ENCODE results near the gene GNPDA1. TPM values are rescaled to one million over a fixed set of nuclear protein-coding genes. Genes with fewer than 3 reads are reported as not detected.

GNPDA1 gene
- total RNA-seq, 6 donors from 2014 or later: 21.6 to 37.5 (median 31.7) TPM

- Histone ChIP-seq H3K27ac (peak overlapping the region; percentile 39 to 79 (median 64)), H3K36me3 (peaks cover 0 to 7% (median 0%) of the 10 kb centered on the region in 4 donors), H3K4me1 (peaks cover 29 to 49% (median 33%) of the 10 kb centered on the region in 4 donors), H3K9me3 (no peaks in the 10 kb centered on the region), H3K4me3 (no peak overlapping the region), H3K27me3 (no peaks in the 10 kb centered on the region)
- 34 to 39% methylated on average over 6 of the region's 6 CpGs for WGBS, 2 donors
- DNase-seq: peak in 1 of 2 donors; percentile 46
- TF ChIP-seq POLR2AphosphoS5 (IDR thresholded peaks at IDR 0.05) (peak in 1 of 2 donors; percentile 9), POLR2A (IDR thresholded peaks at IDR 0.05) (peak in 1 of 4 donors; percentile 15), EP300 (IDR thresholded peaks at IDR 0.05) (no peak)
- TF ChIP-seq, protein P1, sequence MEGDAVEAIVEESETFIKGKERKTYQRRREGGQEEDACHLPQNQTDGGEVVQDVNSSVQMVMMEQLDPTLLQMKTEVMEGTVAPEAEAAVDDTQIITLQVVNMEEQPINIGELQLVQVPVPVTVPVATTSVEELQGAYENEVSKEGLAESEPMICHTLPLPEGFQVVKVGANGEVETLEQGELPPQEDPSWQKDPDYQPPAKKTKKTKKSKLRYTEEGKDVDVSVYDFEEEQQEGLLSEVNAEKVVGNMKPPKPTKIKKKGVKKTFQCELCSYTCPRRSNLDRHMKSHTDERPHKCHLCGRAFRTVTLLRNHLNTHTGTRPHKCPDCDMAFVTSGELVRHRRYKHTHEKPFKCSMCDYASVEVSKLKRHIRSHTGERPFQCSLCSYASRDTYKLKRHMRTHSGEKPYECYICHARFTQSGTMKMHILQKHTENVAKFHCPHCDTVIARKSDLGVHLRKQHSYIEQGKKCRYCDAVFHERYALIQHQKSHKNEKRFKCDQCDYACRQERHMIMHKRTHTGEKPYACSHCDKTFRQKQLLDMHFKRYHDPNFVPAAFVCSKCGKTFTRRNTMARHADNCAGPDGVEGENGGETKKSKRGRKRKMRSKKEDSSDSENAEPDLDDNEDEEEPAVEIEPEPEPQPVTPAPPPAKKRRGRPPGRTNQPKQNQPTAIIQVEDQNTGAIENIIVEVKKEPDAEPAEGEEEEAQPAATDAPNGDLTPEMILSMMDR (IDR thresholded peaks at IDR 0.05): no peak
- ATAC-seq (ENCODE audit: low FRiP score in 2 of 2): peak in 1 of 2 donors; percentile 37
Observed at GRCh38 chr5:142015781-142016533, 3.1 kb upstream of the GNPDA1 start.

DNA sequence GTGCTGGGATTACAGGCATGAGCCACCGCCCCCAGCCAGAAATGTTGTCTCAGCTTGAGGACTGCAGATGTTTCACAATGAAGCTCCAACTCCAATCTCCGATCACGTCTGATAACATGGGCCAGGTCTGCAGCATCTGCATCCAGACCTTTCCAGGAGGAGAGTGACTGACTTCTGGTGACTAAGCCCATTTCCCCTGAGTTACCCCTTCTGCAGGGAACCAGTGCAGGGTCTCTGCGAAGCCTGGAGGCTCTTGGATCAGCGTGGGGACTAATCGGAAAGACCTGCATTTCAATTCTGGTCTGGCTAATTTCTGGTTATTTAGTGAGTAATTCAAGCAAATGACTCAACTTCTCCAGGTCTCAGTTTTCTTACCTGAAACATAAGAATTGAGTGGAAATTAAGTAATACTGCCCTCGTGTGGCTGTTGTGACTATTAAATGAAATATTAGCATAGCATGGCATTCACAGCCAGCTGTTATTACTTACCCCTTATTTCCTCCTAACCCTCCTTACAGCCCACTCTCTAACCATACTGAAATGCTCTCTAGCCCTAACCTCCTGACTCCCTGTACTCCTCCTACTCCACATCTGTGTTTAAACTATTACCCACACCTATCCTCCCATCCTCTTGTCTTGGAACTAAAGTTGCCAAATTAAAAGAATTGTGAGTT lies 2.2 kb upstream of the GNPDA1 start:
- Histone ChIP-seq H3K36me3 (peaks cover 0 to 11% (median 0%) of the 10 kb centered on the region in 4 donors), H3K4me3 (no peak overlapping the region), H3K4me1 (peaks cover 29 to 49% (median 33%) of the 10 kb centered on the region in 4 donors), H3K9me3 (no peaks in the 10 kb centered on the region), H3K27ac (peak overlapping the region; percentile 39 to 79 (median 64)), H3K27me3 (no peaks in the 10 kb centered on the region)
- 60 to 68% methylated on average over 7 of the region's 7 CpGs for WGBS, 2 donors
- peak; percentile 51 to 67 for ATAC-seq (ENCODE audit: low FRiP score in 2 of 2)
- no peak for DNase-seq
- TF ChIP-seq, protein P1 (IDR thresholded peaks at IDR 0.05): peak; percentile 44 to 64 (median 54)
- no peak for TF ChIP-seq EP300 (IDR thresholded peaks at IDR 0.05)

DNA sequence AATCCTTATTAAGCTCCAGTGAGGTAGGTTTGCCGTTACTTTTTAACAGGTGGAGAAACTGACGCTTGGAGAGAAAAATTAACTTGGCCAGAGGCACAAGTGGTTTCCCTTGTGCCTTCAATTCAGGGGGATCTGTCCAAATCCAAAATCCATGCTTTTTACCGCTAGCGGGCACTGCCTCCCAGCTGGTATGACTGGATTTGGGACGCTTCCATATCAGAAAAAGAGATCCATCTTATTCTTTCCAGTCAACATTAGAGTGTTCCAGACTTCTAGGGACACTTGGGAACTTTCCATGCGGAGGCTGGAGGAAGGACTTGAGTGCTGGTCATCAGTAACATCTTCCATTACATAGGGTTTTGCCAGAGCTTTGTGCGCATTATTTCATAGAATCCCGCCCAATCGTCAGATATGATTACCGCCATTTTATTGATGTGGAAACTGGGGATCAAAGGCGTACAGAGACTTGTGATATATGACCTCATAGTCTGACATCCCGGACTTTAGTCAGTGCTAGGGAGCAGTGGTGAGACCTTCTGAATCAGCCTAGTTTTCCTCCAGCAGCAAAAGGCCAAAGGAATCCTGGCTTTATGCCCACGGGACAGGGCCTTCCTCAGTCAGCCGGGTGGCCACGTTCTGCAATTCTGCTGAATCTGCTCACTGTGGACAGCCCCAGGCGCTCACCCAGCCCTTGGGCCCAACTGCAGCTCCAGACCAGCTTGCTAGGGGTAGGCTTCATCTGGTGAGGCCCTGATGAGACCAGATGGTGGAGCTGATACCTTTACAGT lies 1.1 kb upstream of the GNPDA1 start:
- Histone ChIP-seq H3K4me1 (peaks cover 29 to 49% (median 33%) of the 10 kb centered on the region in 4 donors), H3K27ac (peak overlapping the region; percentile 83 to 90 (median 86)), H3K9me3 (no peaks in the 10 kb centered on the region), H3K4me3 (no peak overlapping the region), H3K36me3 (peaks cover 0 to 11% (median 0%) of the 10 kb centered on the region in 4 donors), H3K27me3 (no peaks in the 10 kb centered on the region)
- ATAC-seq (ENCODE audit: low FRiP score in 2 of 2) (peak in 1 of 2 donors; percentile 30), DNase-seq (peak; percentile 27 to 52)
- WGBS, 2 donors: 85 to 91% methylated on average over 16 of the region's 16 CpGs
- no peak for TF ChIP-seq POLR2AphosphoS5 (IDR thresholded peaks at IDR 0.05)

DNA sequence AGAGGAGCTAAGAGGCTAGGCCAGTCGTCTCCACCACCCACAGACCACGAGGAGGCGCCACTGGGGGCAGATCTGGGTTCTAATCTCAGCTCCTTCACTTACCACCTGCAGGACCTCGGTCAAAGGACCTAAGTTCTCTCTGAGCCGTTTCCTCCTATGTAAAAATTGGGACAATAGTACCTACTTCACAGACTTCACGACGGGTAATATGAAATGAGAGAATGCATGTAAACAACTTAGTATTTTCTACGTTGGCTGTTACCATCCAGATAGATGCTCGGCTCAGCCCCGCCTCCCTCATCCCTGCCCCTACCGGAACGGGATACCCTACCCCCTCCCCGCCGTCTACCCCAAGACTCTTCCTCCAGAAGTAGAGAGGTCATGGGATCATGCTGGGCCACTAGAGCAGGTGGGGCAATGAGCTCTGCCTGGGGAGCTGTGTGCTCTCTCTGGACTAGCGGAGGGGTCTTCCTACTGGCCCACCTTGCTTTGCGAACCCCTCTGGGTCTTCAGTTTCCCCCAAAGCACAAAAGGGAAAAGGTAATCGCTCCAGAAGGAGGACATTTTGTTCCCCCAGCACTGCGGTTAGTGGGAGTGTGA lies 541 bp downstream of the GNPDA1 start:
- ATAC-seq (ENCODE audit: low FRiP score in 2 of 2) (peak; percentile 24 to 53), DNase-seq (peak; percentile 30 to 62)
- peak overlapping the region; percentile 67 to 90 (median 86) for H3K27ac ChIP-seq
- H3K4me1 ChIP-seq: peaks cover 29 to 49% (median 33%) of the 10 kb centered on the region in 4 donors
- no peaks in the 10 kb centered on the region for H3K9me3 ChIP-seq
- TF ChIP-seq, protein P1 (IDR thresholded peaks at IDR 0.05): peak in 4 of 6 experiments; percentile 26 to 51 (median 46)
- TF ChIP-seq POLR2A (IDR thresholded peaks at IDR 0.05): no peak
- peaks cover 0 to 11% (median 3%) of the 10 kb centered on the region in 4 donors for H3K36me3 ChIP-seq
- H3K27me3 ChIP-seq: no peaks in the 10 kb centered on the region
- peak overlapping the region; percentile 35 to 84 (median 68) for H3K4me3 ChIP-seq
- WGBS, 2 donors: 10 to 14% methylated on average over 16 to 18 of the region's 18 CpGs
